ENCODE measurements around the gene FBXO45. TPM values are rescaled to one million over a fixed set of nuclear protein-coding genes. Genes with fewer than 3 reads are reported as not detected.

FBXO45 gene
- total RNA-seq, 1 experiment from 2014 or later, result 16.0 TPM

GRCh38 chr3:196608693-196609092 is 40.2 kb downstream of the FBXO45 start:
- no peaks in the 10 kb centered on the region for H3K36me3 Mint-ChIP-seq (ENCODE audit: insufficient read depth, unreplicated experiment)
- intact Hi-C loops (cut with micrococcal nuclease), result loop anchor here (1.0 to 2.0 kb wide), 3 partner anchors 77 to 362 kb away; partner anchors contain the start of gene NCBP2
- peaks cover 9% of the 10 kb centered on the region for H3K4me1 Mint-ChIP-seq (ENCODE audit: insufficient read depth, unreplicated experiment)
- BruUV-seq (replicated peaks), result no TSS peak
- DNase-seq (ENCODE audit: unreplicated experiment), result no peak
- no peaks in the 10 kb centered on the region for H3K27me3 Mint-ChIP-seq (ENCODE audit: insufficient read depth, unreplicated experiment)
- H3K4me3 Mint-ChIP-seq (ENCODE audit: unreplicated experiment), result no peak overlapping the region
- H3K9me3 Mint-ChIP-seq (ENCODE audit: unreplicated experiment), result peaks cover 7% of the 10 kb centered on the region
- no peak overlapping the region for H3K27ac Mint-ChIP-seq (ENCODE audit: low read depth, unreplicated experiment)
- POLR2A ChIA-PET, result interaction anchor here (0.9 to 1.9 kb wide), 4 partner anchors 80 to 259 kb away, joined by 3 to 6 read pairs (median 4); partner anchors contain the start of gene SENP5
- CTCF ChIA-PET, result interaction anchor here (0.6 to 10.2 kb wide), 16 partner anchors 12 to 357 kb away, joined by 3 to 149 read pairs (median 4); no protein-coding TSS in a partner anchor
- no peak for TF ChIP-seq CTCF (IDR thresholded peaks at IDR 0.05; ENCODE audit: unreplicated experiment)

- no peaks in the 10 kb centered on the region for H3K27me3 Mint-ChIP-seq (ENCODE audit: insufficient read depth, unreplicated experiment)
- no TSS peak for BruUV-seq (replicated peaks)
- intact Hi-C loops (cut with micrococcal nuclease), result loop anchor here (1.0 to 2.0 kb wide), 3 partner anchors 76 to 361 kb away; partner anchors contain the start of gene NCBP2
- POLR2A ChIA-PET, result interaction anchor here (0.6 to 1.9 kb wide), 7 partner anchors 9 to 259 kb away, joined by 3 to 6 read pairs (median 4); partner anchors contain the start of gene SENP5
- no peak overlapping the region for H3K4me3 Mint-ChIP-seq (ENCODE audit: unreplicated experiment)
- peaks cover 7% of the 10 kb centered on the region for H3K9me3 Mint-ChIP-seq (ENCODE audit: unreplicated experiment)
- no peak overlapping the region for H3K27ac Mint-ChIP-seq (ENCODE audit: low read depth, unreplicated experiment)
- peak; percentile 93 for TF ChIP-seq CTCF (IDR thresholded peaks at IDR 0.05; ENCODE audit: unreplicated experiment)
- CTCF ChIA-PET, result interaction anchor here (0.7 to 10.2 kb wide), 20 partner anchors 12 to 356 kb away, joined by 3 to 149 read pairs (median 4); partner anchors contain the start of gene NCBP2
- peak; percentile 89 for DNase-seq (ENCODE audit: unreplicated experiment)
- peaks cover 9% of the 10 kb centered on the region for H3K4me1 Mint-ChIP-seq (ENCODE audit: insufficient read depth, unreplicated experiment)
- no peaks in the 10 kb centered on the region for H3K36me3 Mint-ChIP-seq (ENCODE audit: insufficient read depth, unreplicated experiment)
Measured at GRCh38 chr3:196609343-196609775, 40.9 kb downstream of the FBXO45 start.

- Mint-ChIP-seq H3K27ac (ENCODE audit: low read depth, unreplicated experiment) (no peak overlapping the region), H3K9me3 (ENCODE audit: unreplicated experiment) (peaks cover 7% of the 10 kb centered on the region), H3K36me3 (ENCODE audit: insufficient read depth, unreplicated experiment) (no peaks in the 10 kb centered on the region), H3K27me3 (ENCODE audit: insufficient read depth, unreplicated experiment) (no peaks in the 10 kb centered on the region), H3K4me3 (ENCODE audit: unreplicated experiment) (no peak overlapping the region), H3K4me1 (ENCODE audit: insufficient read depth, unreplicated experiment) (peaks cover 9% of the 10 kb centered on the region)
- intact Hi-C loops (cut with micrococcal nuclease), result loop anchor here (1.0 to 2.0 kb wide), 3 partner anchors 75 to 361 kb away; partner anchors contain the start of gene NCBP2
- no peak for TF ChIP-seq CTCF (IDR thresholded peaks at IDR 0.05; ENCODE audit: unreplicated experiment)
- POLR2A ChIA-PET, result interaction anchor here (0.6 to 1.9 kb wide), 7 partner anchors 10 to 258 kb away, joined by 3 to 6 read pairs (median 4); partner anchors contain the start of gene SENP5
- CTCF ChIA-PET, result interaction anchor here (0.6 to 10.2 kb wide), 21 partner anchors 19 to 535 kb away, joined by 3 to 149 read pairs (median 4); partner anchors contain the start of gene NCBP2
- no TSS peak for BruUV-seq (replicated peaks)
- no peak for DNase-seq (ENCODE audit: unreplicated experiment)
Measured at GRCh38 chr3:196609805-196610515, 41.5 kb downstream of the FBXO45 start.
